Osteoblast (primary cell): ENCODE data around the gene HSDL2. TPM values are rescaled to one million over a fixed set of nuclear protein-coding genes. Genes with fewer than 3 reads are reported as not detected.

Source experiments
- DNase-seq: peaks from one replicate; pipeline ENCODE4 v3.0.0; 2011; ENCODE audit warnings: low spot score, mixed read lengths; ENCODE audit not compliant: insufficient read length; ENCODE audit errors: missing footprints
- H2AFZ ChIP-seq: 2 replicates; pipeline ENCODE4 v1.6.0; 2011; ENCODE audit warnings: mild to moderate bottlenecking, low read length
- H3K27ac ChIP-seq: 2 replicates; pipeline ENCODE4 v1.5.1; 2011; ENCODE audit warnings: mild to moderate bottlenecking, low read depth, low read length, moderate library complexity
- H3K27me3 ChIP-seq: 2 replicates; pipeline ENCODE4 v1.6.0; 2012; ENCODE audit warnings: mild to moderate bottlenecking, control low read depth, inconsistent platforms, low read length, moderate library complexity; ENCODE audit not compliant: insufficient read depth
- H3K36me3 ChIP-seq: 2 replicates; pipeline ENCODE4 v1.5.1; 2011; ENCODE audit warnings: mild to moderate bottlenecking, low read length, control low read depth, moderate library complexity; ENCODE audit not compliant: insufficient read depth
- H3K4me1 ChIP-seq: 2 replicates; pipeline ENCODE4 v1.5.1; 2011; ENCODE audit warnings: mild to moderate bottlenecking, low read length, control low read depth, moderate library complexity; ENCODE audit not compliant: insufficient read depth
- H3K4me2 ChIP-seq: 2 replicates; pipeline ENCODE4 v1.6.0; 2011; ENCODE audit warnings: mild to moderate bottlenecking, low read length; ENCODE audit not compliant: insufficient read depth
- H3K4me3 ChIP-seq: fragments of 200-600 bp; sonication (generic); 3 replicates; pipeline ENCODE4 v1.5.1; 2012; ENCODE audit warnings: mild to moderate bottlenecking, low read length, inconsistent platforms; ENCODE audit not compliant: insufficient read depth
- H3K79me2 ChIP-seq: 2 replicates; pipeline ENCODE4 v1.6.0; 2012; ENCODE audit warnings: mild to moderate bottlenecking, low read length, control low read depth, inconsistent platforms; ENCODE audit not compliant: insufficient read depth
- H3K9me3 ChIP-seq: 2 replicates; pipeline ENCODE4 v1.5.1; 2011; ENCODE audit warnings: low read depth, low read length, control low read depth
- H4K20me1 ChIP-seq: 2 replicates; pipeline ENCODE4 v1.6.0; 2012; ENCODE audit warnings: mild to moderate bottlenecking, low read length, control low read depth; ENCODE audit not compliant: insufficient read depth
- total RNA-seq: library from RNA; depleted of rRNA; stranded (reverse); fragments of >200 nt; gene quantifications from 2 replicates; pipeline ENCODE4 v1.2.3, GENCODE V29; 2012
- TF ChIP-seq, protein P1 (sequence below): IDR thresholded peaks from 2 replicates; pipeline ENCODE4 v1.5.1; 2011; ENCODE audit warnings: mild to moderate bottlenecking, low read depth, low read length, moderate library complexity; ENCODE audit errors: extremely low read depth

HSDL2 gene
- total RNA-seq, 1 donor: 42.3 TPM

DNA sequence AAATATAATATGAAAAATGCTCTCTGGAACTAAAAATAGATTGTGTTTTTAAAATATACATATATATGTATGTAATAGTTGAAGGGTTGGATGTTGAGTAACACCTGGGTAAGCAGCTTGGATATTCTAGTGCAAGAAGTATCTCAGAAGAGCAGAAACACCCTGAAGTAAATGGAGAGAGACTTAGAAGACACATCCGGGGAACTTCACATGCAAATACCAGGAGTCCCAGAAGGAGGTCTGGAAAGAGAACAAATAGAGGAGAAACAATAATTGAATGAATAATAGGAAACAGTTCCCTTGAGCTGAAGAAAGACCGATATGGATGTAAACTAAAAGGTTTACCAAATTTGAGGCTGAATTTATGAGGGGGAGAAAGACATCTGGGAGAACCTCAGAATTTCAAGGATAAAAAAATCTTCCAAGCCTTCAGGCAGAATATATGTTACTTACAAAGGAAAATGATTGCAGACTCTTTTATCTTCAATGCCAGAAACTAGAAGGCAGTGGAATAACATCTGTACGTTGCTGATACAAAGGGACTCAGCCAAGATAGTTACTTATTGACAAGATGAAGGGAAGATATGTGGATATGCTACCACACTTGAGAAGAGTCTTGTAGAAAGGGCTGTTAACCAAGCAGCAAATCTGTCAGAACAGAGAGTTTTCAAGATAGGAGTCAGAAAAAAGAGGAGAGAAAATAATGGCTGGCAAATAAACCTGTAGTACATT, 42.7 kb downstream of the HSDL2 start:
- Histone ChIP-seq H3K79me2 (no peaks in the 10 kb centered on the region), H4K20me1 (no peaks in the 10 kb centered on the region), H3K4me1 (no peaks in the 10 kb centered on the region), H3K4me3 (no peak overlapping the region), H2AFZ (no peak overlapping the region), H3K4me2 (no peak overlapping the region), H3K9me3 (no peaks in the 10 kb centered on the region), H3K36me3 (peaks cover 14% of the 10 kb centered on the region), H3K27ac (no peak overlapping the region), H3K27me3 (no peaks in the 10 kb centered on the region)
- TF ChIP-seq, protein P1, sequence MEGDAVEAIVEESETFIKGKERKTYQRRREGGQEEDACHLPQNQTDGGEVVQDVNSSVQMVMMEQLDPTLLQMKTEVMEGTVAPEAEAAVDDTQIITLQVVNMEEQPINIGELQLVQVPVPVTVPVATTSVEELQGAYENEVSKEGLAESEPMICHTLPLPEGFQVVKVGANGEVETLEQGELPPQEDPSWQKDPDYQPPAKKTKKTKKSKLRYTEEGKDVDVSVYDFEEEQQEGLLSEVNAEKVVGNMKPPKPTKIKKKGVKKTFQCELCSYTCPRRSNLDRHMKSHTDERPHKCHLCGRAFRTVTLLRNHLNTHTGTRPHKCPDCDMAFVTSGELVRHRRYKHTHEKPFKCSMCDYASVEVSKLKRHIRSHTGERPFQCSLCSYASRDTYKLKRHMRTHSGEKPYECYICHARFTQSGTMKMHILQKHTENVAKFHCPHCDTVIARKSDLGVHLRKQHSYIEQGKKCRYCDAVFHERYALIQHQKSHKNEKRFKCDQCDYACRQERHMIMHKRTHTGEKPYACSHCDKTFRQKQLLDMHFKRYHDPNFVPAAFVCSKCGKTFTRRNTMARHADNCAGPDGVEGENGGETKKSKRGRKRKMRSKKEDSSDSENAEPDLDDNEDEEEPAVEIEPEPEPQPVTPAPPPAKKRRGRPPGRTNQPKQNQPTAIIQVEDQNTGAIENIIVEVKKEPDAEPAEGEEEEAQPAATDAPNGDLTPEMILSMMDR: no peak
- DNase-seq: no peak

DNA sequence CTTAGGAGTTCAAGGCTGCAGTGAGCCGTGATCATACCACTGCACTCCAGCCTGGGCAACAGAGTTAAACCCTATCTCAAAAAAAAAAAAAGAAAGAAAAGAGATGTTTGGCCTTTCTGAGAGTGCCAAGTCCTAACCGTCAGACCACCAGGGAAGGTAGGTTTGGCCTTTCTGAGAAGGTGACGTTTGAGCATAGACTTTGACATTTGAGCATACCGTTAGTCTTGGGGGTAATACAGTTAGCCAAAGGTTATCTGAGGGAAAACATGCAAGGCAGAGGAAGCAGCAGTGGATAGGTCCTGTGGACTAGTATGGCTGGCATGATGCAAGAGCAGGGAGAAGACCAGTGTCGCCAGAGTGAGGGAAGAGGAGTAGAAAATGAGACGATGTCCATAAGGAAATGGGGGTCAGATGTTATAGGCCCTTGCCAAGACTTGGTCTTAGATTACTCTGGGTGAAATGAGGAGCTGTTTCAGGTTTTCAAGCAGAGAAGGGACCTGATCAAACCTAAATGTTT, 50.2 kb downstream of the HSDL2 start:
- Histone ChIP-seq H3K79me2 (no peaks in the 10 kb centered on the region), H3K4me1 (no peaks in the 10 kb centered on the region), H3K9me3 (no peaks in the 10 kb centered on the region), H3K27ac (no peak overlapping the region), H3K4me3 (no peak overlapping the region), H3K4me2 (no peak overlapping the region), H3K36me3 (no peaks in the 10 kb centered on the region), H4K20me1 (no peaks in the 10 kb centered on the region), H2AFZ (no peak overlapping the region), H3K27me3 (no peaks in the 10 kb centered on the region)
- no peak for DNase-seq
- TF ChIP-seq, protein P1: no peak

DNA sequence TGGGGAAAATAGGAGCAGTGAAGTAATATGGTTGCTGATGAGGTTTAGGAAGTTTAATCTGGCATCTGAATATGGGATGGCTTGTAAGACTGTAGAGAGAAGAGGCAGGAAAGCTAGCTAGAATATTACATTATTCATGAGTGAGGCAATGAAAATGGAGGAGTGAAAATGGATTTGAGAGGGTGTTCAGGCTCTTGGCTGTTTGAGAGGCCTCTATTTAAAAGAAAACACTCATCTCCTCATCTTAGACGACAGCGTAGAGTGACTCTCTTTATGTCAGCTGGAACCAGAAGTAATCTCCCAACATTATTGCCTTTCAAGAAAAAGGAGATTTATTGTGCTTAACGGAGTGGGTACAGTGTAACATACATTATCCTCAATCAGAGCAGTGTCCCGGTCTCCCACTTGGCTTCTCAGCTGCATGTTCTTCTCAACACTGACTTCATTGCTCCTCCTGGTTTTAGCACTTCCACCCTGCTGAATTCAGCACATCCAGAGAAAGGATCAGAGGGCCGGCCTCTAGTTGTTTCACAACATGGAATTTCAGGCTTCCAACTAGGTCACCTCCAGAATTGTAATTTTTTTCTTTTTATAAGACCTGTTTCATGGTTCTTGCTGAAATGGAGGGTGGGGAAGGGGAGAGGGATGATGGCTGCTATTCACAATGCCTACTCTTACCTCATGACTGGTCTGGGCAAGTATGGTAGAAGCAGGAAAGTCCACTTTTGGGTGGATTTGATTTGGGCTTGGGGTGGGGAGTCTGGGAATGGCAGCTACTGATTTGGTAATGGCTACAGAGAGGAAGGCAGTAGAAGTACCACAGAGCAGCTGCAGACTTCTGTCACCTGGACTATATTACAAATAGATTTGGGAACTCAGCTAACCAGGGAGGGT, 53.8 kb downstream of the HSDL2 start:
- no peak overlapping the region for H3K4me3 ChIP-seq
- DNase-seq: no peak
- H2AFZ ChIP-seq: no peak overlapping the region
- no peaks in the 10 kb centered on the region for H3K4me1 ChIP-seq
- H3K79me2 ChIP-seq: no peaks in the 10 kb centered on the region
- no peaks in the 10 kb centered on the region for H3K36me3 ChIP-seq
- no peak overlapping the region for H3K27ac ChIP-seq
- no peaks in the 10 kb centered on the region for H3K9me3 ChIP-seq
- H4K20me1 ChIP-seq: no peaks in the 10 kb centered on the region
- H3K4me2 ChIP-seq: no peak overlapping the region
- TF ChIP-seq, protein P1: no peak
- no peaks in the 10 kb centered on the region for H3K27me3 ChIP-seq

DNA sequence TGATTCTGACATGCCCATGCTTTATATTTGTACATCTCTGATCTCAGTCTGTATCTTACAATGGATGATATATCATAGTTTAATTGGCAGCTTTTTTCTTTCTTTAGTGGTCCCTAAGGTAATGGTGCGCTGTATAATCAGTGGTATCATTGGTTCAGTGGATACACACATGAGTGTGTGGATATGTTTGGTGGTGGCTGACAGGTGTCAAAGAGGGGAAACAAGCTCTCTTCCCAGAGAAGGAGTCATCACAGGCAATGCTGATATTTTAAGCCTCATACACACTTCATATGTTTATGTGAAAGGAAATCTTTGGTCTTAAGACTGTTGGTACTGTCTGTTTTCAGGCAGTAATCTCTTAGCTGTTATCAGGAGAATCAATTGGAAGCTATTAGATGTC, 54.6 kb downstream of the HSDL2 start:
- Histone ChIP-seq H3K4me2 (no peak overlapping the region), H3K9me3 (no peaks in the 10 kb centered on the region), H3K27me3 (no peaks in the 10 kb centered on the region), H3K4me1 (no peaks in the 10 kb centered on the region), H3K79me2 (no peaks in the 10 kb centered on the region), H3K4me3 (no peak overlapping the region), H3K36me3 (no peaks in the 10 kb centered on the region), H4K20me1 (no peaks in the 10 kb centered on the region), H2AFZ (no peak overlapping the region), H3K27ac (no peak overlapping the region)
- peak; percentile 48 for DNase-seq
- TF ChIP-seq, protein P1: no peak
